K562 (cell line): ENCODE data around the gene ZNF805. TPM values are rescaled to one million over a fixed set of nuclear protein-coding genes. Genes with fewer than 3 reads are reported as not detected.

Source experiments
- DMBX1 ChIP-seq: fragments of 250-450 bp; sonication (Bioruptor Pico); IDR thresholded peaks from 2 replicates; pipeline ENCODE4 v1.8.0; 2022; ENCODE audit warnings: inconsistent platforms, mild to moderate bottlenecking, moderate library complexity, borderline replicate concordance
- HEY1 ChIP-seq: fragments of 250-450 bp; sonication (Bioruptor Pico); IDR thresholded peaks from 2 replicates; pipeline ENCODE4 v1.5.0; 2020; ENCODE audit warnings: mild to moderate bottlenecking, moderate library complexity, borderline replicate concordance
- HSF4 ChIP-seq: fragments of 250-450 bp; sonication (Bioruptor Pico); IDR thresholded peaks from 2 replicates; pipeline ENCODE4 v2.1.2; 2022; ENCODE audit warnings: mild to moderate bottlenecking, moderate library complexity, borderline replicate concordance
- KLF13 ChIP-seq: fragments of 450-650 bp; IDR thresholded peaks from 2 replicates; pipeline ENCODE4 v1.6.1; 2016; ENCODE audit warnings: missing genetic modification characterization, low read depth, mild to moderate bottlenecking, missing compliant biosample characterization, moderate library complexity, borderline replicate concordance
- KLF16 ChIP-seq: IDR thresholded peaks from 2 replicates; pipeline ENCODE4 v1.6.1; 2016; ENCODE audit warnings: antibody characterized with exemption
- MEF2A ChIP-seq: IDR thresholded peaks from 2 replicates; pipeline ENCODE4 v1.6.1; 2011; ENCODE audit warnings: low read depth, mild to moderate bottlenecking, low read length, moderate library complexity; ENCODE audit not compliant: control insufficient read depth
- MTA2 ChIP-seq: fragments of 450-650 bp; IDR thresholded peaks from 2 replicates; pipeline ENCODE4 v1.6.1; 2016; ENCODE audit warnings: low read depth
- PML ChIP-seq: IDR thresholded peaks from 2 replicates; pipeline ENCODE4 v1.6.1; 2012; ENCODE audit warnings: low read length, inconsistent platforms
- PRPF4 ChIP-seq: fragments of 200-400 bp; formaldehyde crosslinking; IDR thresholded peaks from one replicate; pipeline ENCODE4 v1.6.1; 2017; ENCODE audit warnings: low read length, low read depth, mild to moderate bottlenecking; ENCODE audit not compliant: insufficient read depth, poor library complexity, severe bottlenecking
- SETDB1 ChIP-seq: IDR thresholded peaks from one replicate; pipeline ENCODE4 v1.6.1; 2012; ENCODE audit warnings: low read length, control low read depth, inconsistent platforms
- TAF15 ChIP-seq: fragments of 200-400 bp; formaldehyde crosslinking; IDR thresholded peaks from 2 replicates; pipeline ENCODE4 v1.6.1; 2017; ENCODE audit warnings: mild to moderate bottlenecking, low read depth, low read length, moderate library complexity
- TAF9B ChIP-seq: fragments of 450-650 bp; IDR thresholded peaks from 2 replicates; pipeline ENCODE4 v1.6.1; 2018; ENCODE audit warnings: mild to moderate bottlenecking; ENCODE audit not compliant: partially characterized antibody
- TBL1XR1 ChIP-seq, 2 experiments: IDR thresholded peaks; 2 replicates each; pipeline ENCODE4 v1.6.1; 2012; ENCODE audit warnings: improper control_type of control experiment in 2 of 2, low read length in 2 of 2, mild to moderate bottlenecking in 1 of 2
- ZNF12 ChIP-seq: sonication (generic); formaldehyde crosslinking; IDR thresholded peaks from 2 replicates; pipeline ENCODE4 v1.4.0; 2020; ENCODE audit warnings: mild to moderate bottlenecking, missing genetic modification reagents
- ZNF79 ChIP-seq: fragments of 250-450 bp; sonication (Bioruptor Pico); IDR thresholded peaks from 2 replicates; pipeline ENCODE4 v1.4.0; 2020; ENCODE audit warnings: low read depth, mild to moderate bottlenecking, moderate library complexity
- polyA plus RNA-seq, 8 experiments: library from polyadenylated mRNA; depleted of rRNA in 4 of 8; stranded (reverse) in 5 of 8; unstranded in 3 of 8; fragments of >200 nt; fragmentation: Nextera tagmentation in 2 of 8; fragmentation: Illumina TruSeq in 1 of 8; extraction: Ambion mirVana in 2 of 8; extraction: Trizol in 1 of 8; gene quantifications; 2 replicates each; pipeline versions ENCODE4 v1.2.1 to v1.2.3, GENCODE V29; 2011 to 2014; ENCODE audit warnings: inconsistent platforms in 1 of 8, missing spikeins in 1 of 8
- total RNA-seq, 7 experiments: library from RNA; depleted of rRNA in 6 of 7; stranded (reverse); fragments of >200 nt in 6 of 7; fragmentation: Illumina TruSeq in 2 of 7; extraction: Trizol in 2 of 7; gene quantifications; 2 replicates each; pipeline versions ENCODE4 v1.2.1 to v1.2.3, GENCODE V29; 2011 to 2021; ENCODE audit warnings: low replicate concordance in 1 of 7
- TF ChIP-seq, protein P1 (sequence below), 2 experiments: fragments of 450-650 bp; formaldehyde crosslinking in 1 of 2; IDR thresholded peaks; 2 replicates each; pipeline versions ENCODE4 v1.4.0 to v1.6.1; 2014 to 2020; ENCODE audit warnings: mild to moderate bottlenecking in 2 of 2, borderline replicate concordance in 1 of 2, low read depth in 1 of 2
- TF ChIP-seq, protein P2 (sequence below): sonication (generic); formaldehyde crosslinking; IDR thresholded peaks from 2 replicates; pipeline ENCODE4 v1.9.0; 2022; ENCODE audit warnings: mild to moderate bottlenecking, missing genetic modification reagents
- TF ChIP-seq, protein P3 (sequence below): fragments of 250-450 bp; sonication (Bioruptor Pico); IDR thresholded peaks from 2 replicates; pipeline ENCODE4 v1.5.0; 2020; ENCODE audit warnings: mild to moderate bottlenecking

ZNF805 gene
- total and polyA plus RNA-seq, 9 of the 15 experiments (the other 6 are each of a cell fraction or from before 2014, with no cell fraction given) = 0.32 to 6.7 (median 3.9) TPM

DNA sequence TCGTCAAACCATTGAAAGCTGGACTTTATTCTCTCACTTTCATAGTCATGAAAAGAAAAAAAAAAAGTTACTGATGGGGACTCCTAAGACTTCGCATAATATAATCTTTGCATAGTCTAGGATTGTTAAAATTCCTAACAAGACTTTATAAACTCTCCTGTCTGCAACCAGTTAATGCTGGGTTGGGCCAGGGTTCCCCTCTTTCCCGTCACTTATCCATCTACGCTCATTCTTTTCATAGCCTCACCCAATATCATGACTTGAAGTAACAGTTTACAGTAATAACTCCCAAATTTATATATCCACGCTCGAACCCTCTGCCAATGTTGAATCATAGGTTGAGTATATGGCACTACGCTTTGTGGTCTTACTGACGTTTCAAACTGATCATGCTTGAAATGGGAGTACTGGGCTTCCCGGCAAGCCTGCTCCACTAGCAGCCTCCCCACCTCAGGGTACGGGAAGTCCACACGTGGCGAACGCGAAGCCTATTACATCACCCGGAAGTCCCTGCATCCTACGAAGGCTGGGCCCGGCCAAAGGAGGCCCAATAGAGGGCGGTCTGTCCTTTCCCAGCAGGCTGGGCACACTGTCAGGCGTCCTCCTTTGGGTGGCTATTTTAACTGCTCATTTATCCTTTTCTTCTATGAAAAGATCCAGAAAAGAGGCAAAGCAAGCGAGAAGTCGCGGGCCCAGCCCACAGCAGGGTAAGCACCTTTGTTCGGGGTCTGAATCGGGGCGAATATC, 39.2 kb downstream of the ZNF805 start (continued):
- TF ChIP-seq PML (peak; percentile 61; the same call in 1 of the 2 replicates), MTA2 (no peak), KLF13 (tag) (0 out of 2 replicates have a peak, but pooled peaks have one; percentile 20), KLF16 (no peak), TAF15 (no peak), TBL1XR1 (IDR thresholded peaks at IDR 0.05; ENCODE audit: low read length in 2 of 2) (no peak), ZNF12 (CRISPR knock-in tag) (no peak), TAF9B (peak; percentile 80), DMBX1 (no peak), ZNF79 (CRISPR knock-in tag) (no peak), SETDB1 (no peak), HEY1 (CRISPR knock-in tag) (no peak), MEF2A (no peak), PRPF4 (no peak), HSF4 (CRISPR knock-in tag) (no peak)
- TF ChIP-seq, protein P1, sequence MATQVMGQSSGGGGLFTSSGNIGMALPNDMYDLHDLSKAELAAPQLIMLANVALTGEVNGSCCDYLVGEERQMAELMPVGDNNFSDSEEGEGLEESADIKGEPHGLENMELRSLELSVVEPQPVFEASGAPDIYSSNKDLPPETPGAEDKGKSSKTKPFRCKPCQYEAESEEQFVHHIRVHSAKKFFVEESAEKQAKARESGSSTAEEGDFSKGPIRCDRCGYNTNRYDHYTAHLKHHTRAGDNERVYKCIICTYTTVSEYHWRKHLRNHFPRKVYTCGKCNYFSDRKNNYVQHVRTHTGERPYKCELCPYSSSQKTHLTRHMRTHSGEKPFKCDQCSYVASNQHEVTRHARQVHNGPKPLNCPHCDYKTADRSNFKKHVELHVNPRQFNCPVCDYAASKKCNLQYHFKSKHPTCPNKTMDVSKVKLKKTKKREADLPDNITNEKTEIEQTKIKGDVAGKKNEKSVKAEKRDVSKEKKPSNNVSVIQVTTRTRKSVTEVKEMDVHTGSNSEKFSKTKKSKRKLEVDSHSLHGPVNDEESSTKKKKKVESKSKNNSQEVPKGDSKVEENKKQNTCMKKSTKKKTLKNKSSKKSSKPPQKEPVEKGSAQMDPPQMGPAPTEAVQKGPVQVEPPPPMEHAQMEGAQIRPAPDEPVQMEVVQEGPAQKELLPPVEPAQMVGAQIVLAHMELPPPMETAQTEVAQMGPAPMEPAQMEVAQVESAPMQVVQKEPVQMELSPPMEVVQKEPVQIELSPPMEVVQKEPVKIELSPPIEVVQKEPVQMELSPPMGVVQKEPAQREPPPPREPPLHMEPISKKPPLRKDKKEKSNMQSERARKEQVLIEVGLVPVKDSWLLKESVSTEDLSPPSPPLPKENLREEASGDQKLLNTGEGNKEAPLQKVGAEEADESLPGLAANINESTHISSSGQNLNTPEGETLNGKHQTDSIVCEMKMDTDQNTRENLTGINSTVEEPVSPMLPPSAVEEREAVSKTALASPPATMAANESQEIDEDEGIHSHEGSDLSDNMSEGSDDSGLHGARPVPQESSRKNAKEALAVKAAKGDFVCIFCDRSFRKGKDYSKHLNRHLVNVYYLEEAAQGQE (IDR thresholded peaks at IDR 0.05; ENCODE audit: borderline replicate concordance) = 0 out of 2 replicates have a peak, but pooled peaks have one; percentile 2
- TF ChIP-seq, protein P1 (CRISPR knock-in tag; IDR thresholded peaks at IDR 0.05; ENCODE audit: low read depth) = no peak
- TF ChIP-seq, protein P2, sequence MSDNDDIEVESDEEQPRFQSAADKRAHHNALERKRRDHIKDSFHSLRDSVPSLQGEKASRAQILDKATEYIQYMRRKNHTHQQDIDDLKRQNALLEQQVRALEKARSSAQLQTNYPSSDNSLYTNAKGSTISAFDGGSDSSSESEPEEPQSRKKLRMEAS (CRISPR knock-in tag) = peak; percentile 89
- TF ChIP-seq, protein P3, sequence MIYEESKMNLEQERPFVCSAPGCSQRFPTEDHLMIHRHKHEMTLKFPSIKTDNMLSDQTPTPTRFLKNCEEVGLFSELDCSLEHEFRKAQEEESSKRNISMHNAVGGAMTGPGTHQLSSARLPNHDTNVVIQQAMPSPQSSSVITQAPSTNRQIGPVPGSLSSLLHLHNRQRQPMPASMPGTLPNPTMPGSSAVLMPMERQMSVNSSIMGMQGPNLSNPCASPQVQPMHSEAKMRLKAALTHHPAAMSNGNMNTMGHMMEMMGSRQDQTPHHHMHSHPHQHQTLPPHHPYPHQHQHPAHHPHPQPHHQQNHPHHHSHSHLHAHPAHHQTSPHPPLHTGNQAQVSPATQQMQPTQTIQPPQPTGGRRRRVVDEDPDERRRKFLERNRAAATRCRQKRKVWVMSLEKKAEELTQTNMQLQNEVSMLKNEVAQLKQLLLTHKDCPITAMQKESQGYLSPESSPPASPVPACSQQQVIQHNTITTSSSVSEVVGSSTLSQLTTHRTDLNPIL = no peak
